GM06990 (cell line): ENCODE results near the gene SYNJ2BP.

Source experiments
- DNase-seq: peaks from one replicate; pipeline ENCODE4 v3.0.0-alpha.2; 2011; ENCODE audit not compliant: insufficient read length; ENCODE audit errors: extremely low read depth
- H3K27me3 ChIP-seq: replicated peaks from 2 replicates; pipeline ENCODE4 v1.6.0; 2011; ENCODE audit warnings: low read length; ENCODE audit not compliant: control insufficient read depth, insufficient read depth
- H3K36me3 ChIP-seq: 2 replicates; pipeline ENCODE4 v1.5.1; 2011; ENCODE audit warnings: low read length; ENCODE audit not compliant: control insufficient read depth, insufficient read depth
- H3K4me3 ChIP-seq: replicated peaks from 2 replicates; pipeline ENCODE4 v1.5.1; 2011; ENCODE audit warnings: low read depth, mild to moderate bottlenecking, control low read depth, low read length
- TF ChIP-seq, protein P1 (sequence below): IDR thresholded peaks from 2 replicates; pipeline ENCODE4 v1.5.1; 2011; ENCODE audit warnings: low read length, control low read depth, mild to moderate bottlenecking, inconsistent platforms; ENCODE audit not compliant: insufficient read depth, poor library complexity, severe bottlenecking

The SYNJ2BP gene

DNA sequence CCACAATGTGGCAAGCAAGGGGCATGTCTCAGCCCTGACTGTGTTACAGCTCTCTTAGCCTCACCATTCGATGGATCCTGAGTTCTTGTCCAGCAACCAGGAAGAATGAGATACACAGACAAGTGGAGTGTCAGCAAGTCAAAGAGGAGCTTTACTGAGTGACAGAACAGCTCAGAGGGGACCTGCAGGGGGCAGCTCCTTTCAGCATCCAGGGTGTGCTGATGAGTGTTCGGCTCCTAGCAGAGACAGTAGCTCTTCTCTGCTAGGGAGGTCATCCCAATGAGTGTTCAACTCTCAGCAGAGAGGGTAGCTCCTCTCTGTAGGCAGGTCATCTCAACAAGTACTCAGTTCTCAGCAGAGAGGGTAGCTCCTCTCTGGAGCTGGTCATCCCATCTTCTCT, 19.1 kb downstream of the SYNJ2BP start:
- Histone ChIP-seq H3K4me3 (no peak overlapping the region), H3K27me3 (no peaks in the 10 kb centered on the region), H3K36me3 (0 out of 2 replicates have a peak, but pooled peaks cover 2% of the 10 kb centered on the region)
- no peak for DNase-seq
- TF ChIP-seq, protein P1, sequence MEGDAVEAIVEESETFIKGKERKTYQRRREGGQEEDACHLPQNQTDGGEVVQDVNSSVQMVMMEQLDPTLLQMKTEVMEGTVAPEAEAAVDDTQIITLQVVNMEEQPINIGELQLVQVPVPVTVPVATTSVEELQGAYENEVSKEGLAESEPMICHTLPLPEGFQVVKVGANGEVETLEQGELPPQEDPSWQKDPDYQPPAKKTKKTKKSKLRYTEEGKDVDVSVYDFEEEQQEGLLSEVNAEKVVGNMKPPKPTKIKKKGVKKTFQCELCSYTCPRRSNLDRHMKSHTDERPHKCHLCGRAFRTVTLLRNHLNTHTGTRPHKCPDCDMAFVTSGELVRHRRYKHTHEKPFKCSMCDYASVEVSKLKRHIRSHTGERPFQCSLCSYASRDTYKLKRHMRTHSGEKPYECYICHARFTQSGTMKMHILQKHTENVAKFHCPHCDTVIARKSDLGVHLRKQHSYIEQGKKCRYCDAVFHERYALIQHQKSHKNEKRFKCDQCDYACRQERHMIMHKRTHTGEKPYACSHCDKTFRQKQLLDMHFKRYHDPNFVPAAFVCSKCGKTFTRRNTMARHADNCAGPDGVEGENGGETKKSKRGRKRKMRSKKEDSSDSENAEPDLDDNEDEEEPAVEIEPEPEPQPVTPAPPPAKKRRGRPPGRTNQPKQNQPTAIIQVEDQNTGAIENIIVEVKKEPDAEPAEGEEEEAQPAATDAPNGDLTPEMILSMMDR: no peak

- H3K4me3 ChIP-seq: no peak overlapping the region
- no peak for DNase-seq
- no peaks in the 10 kb centered on the region for H3K27me3 ChIP-seq
- TF ChIP-seq, protein P1: no peak
- 0 out of 2 replicates have a peak, but pooled peaks cover 2% of the 10 kb centered on the region for H3K36me3 ChIP-seq
Observed at GRCh38 chr14:70394674-70395306, 22.1 kb downstream of the SYNJ2BP start.

DNA sequence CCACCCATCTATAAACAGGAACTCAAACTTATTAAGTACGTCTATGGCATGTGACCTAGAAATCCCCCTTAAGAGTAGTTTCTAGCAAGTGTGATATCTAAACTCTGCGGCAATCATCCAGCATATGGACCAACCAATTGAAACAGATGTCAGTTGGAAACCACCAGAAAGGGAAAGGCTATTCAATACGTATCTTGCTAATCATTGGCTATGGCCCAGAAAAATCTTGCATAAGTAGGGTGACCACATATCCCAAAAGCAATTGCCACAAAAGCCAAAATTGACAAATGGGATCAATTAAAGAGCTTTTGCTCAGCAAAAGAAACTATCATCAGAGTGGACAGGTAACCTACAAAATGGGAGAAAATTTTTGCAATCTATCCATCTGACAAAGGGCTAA, 24.2 kb downstream of the SYNJ2BP start:
- Histone ChIP-seq H3K4me3 (no peak overlapping the region), H3K27me3 (no peaks in the 10 kb centered on the region), H3K36me3 (0 out of 2 replicates have a peak, but pooled peaks cover 2% of the 10 kb centered on the region)
- TF ChIP-seq, protein P1: no peak
- DNase-seq: no peak

DNA sequence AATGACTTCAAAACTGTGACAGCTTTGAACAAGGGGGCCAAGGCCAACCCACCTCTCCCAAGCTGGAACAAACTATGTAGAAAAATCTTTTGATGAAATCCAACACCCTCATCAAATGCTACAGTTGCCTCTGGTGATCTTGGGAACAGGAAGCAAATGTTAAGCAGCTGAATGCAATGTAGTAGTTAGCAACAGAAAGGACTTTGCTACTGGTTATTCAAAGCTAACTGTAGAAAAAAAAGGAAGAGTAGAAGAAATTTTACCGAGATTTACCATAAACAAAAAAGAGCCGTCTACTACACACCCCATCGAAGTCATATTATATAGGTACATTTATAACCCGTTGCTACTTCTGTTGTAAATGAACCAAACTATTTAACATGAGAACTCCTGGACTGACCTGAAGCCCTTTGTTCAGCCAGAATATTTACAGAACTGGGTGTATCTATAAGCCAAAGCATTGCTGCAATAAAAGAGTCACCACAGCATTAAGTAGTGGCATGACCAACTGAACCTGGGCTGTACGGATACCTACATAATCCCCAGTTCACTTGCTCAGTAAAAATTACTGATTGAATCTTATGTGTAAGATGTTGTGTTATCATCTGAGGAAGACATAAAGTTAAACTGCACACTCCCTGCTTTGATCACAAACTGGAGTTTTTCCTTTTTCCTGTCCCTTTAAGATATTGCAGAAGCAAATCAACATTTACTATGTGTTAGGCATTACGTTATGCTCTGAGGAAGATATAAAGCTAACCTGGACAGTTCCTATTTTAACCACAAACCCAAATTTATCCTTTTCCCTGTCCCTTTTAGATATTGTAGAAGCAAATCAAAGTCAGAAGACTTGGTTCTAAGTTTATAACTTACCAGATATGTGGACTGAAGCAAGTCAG, 25.1 kb downstream of the SYNJ2BP start:
- no peaks in the 10 kb centered on the region for H3K36me3 ChIP-seq
- no peaks in the 10 kb centered on the region for H3K27me3 ChIP-seq
- DNase-seq: no peak
- H3K4me3 ChIP-seq: no peak overlapping the region
- TF ChIP-seq, protein P1: no peak

DNA sequence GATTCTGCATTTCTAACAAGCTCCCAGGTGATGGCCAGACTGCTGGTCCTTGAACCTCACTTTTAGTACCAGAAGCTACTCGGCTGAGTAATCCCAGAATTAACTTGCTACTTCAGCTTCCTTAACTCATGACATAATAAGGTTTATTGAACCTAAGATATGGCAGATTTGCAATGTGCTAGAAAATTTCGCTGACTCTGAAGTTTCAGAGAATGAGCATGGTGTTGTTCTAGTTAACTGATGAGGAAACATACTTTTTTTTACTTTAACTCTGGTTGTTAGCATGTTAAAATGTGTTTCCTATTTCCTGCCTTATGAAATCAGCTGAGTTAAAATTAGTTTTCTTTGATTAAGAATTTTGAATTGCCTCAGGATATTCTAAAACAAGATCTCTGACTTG, 34.4 kb downstream of the SYNJ2BP start:
- TF ChIP-seq, protein P1: no peak
- no peak for DNase-seq
- Histone ChIP-seq H3K36me3 (no peaks in the 10 kb centered on the region), H3K4me3 (no peak overlapping the region), H3K27me3 (no peaks in the 10 kb centered on the region)
